ENCODE results near the gene DYNLT4.
"Not testable (repeated sequence)": the region's sequence is repeated elsewhere in the genome, so short reads cannot be mapped to it uniquely, and the experiment has no call there.

Gene DYNLT4

DNA sequence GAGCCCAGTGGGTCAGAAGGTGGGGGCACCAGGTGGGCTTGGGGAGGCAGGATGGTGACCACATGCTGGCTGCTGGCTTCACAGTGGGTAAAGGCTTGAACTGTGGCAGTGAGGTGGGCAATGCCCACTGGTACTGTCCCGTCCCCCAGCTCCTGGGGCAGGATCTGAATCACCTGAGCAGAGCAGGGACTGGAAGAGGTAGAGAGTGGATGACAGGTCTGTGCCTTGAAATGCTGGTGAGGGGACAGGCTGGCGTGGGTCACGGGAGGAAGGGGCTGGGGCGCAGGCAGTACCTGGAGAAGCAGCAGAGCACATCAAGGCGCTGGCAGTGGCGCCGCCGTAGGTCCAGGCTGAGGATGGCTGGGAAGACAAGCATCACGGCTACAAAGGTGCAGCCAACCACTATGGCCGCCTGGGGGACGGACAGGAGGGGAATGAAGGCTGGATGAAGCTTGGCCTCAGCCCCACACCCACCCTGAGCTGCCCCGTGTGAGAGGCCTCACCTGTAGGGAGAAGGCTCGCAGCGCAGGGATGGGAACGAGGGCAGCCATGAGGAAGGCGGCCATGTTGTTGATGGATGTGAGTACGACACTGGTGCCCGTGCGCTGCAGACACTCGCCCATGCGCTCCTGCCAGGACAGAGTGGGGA, 21.0 kb upstream of the DYNLT4 start:
- H3K4me1 ChIP-seq (ENCODE audit: insufficient read depth, low read length) = peaks cover 11% of the 10 kb centered on the region; the same call in 1 of the 2 replicates
- H3K9me3 ChIP-seq (ENCODE audit: insufficient read depth, low read depth, low read length) = no peaks in the 10 kb centered on the region
- H3K9ac ChIP-seq (ENCODE audit: low read depth, low read length) = no peak overlapping the region
- no peaks in the 10 kb centered on the region for H3K27me3 ChIP-seq (ENCODE audit: insufficient read depth, low read length)
- no peak overlapping the region for H3K4me3 ChIP-seq (ENCODE audit: low read length)
- no peaks in the 10 kb centered on the region for H3K36me3 ChIP-seq (ENCODE audit: insufficient read depth, low read length)
- no peak overlapping the region for H3K27ac ChIP-seq (ENCODE audit: low read depth, low read length)
- 93% methylated on average over 21 of the region's 21 CpGs for WGBS

- 93% methylated on average over 28 of the region's 28 CpGs for WGBS
- H3K4me3 ChIP-seq (ENCODE audit: low read length) = no peak overlapping the region
- H3K27ac ChIP-seq (ENCODE audit: low read depth, low read length) = no peak overlapping the region
- no peak overlapping the region for H3K9ac ChIP-seq (ENCODE audit: low read depth, low read length)
- H3K27me3 ChIP-seq (ENCODE audit: insufficient read depth, low read length) = no peaks in the 10 kb centered on the region
- no peaks in the 10 kb centered on the region for H3K36me3 ChIP-seq (ENCODE audit: insufficient read depth, low read length)
- no peaks in the 10 kb centered on the region for H3K9me3 ChIP-seq (ENCODE audit: insufficient read depth, low read depth, low read length)
- H3K4me1 ChIP-seq (ENCODE audit: insufficient read depth, low read length) = peaks cover 11% of the 10 kb centered on the region; the same call in 1 of the 2 replicates
These were observed 20.2 kb upstream of the DYNLT4 start for GRCh38 chr1:44827197-44828002.

- Histone ChIP-seq H3K4me1 (ENCODE audit: insufficient read depth, low read length) (peaks cover 5% of the 10 kb centered on the region; the same call in 1 of the 2 replicates), H3K9ac (ENCODE audit: low read depth, low read length) (no peak overlapping the region)
- WGBS = 83% methylated on average over 24 of the region's 24 CpGs
These were observed 19.4 kb upstream of the DYNLT4 start for GRCh38 chr1:44826375-44827196.

GRCh38 chr1:44824392-44824791, 17.2 kb upstream of the DYNLT4 start:
- not testable (repeated sequence) for H3K4me1 ChIP-seq (ENCODE audit: insufficient read depth, low read length); H3K36me3 ChIP-seq (ENCODE audit: insufficient read depth, low read length)
- WGBS = 92% methylated on average over 6 of the region's 6 CpGs

More at GRCh38 chr1:44826375-44827196, 19.4 kb upstream of the DYNLT4 start:
- no peak overlapping the region for H3K4me3 ChIP-seq (ENCODE audit: low read length)
- no peaks in the 10 kb centered on the region for H3K9me3 ChIP-seq (ENCODE audit: insufficient read depth, low read depth, low read length)
- H3K27me3 ChIP-seq (ENCODE audit: insufficient read depth, low read length) = no peaks in the 10 kb centered on the region
- no peak overlapping the region for H3K27ac ChIP-seq (ENCODE audit: low read depth, low read length)
- H3K36me3 ChIP-seq (ENCODE audit: insufficient read depth, low read length) = no peaks in the 10 kb centered on the region

GRCh38 chr1:44822981-44823451, 15.9 kb upstream of the DYNLT4 start:
- no peaks in the 10 kb centered on the region for H3K27me3 ChIP-seq (ENCODE audit: insufficient read depth, low read length)
- H3K4me3 ChIP-seq (ENCODE audit: low read length) = no peak overlapping the region
- H3K9ac ChIP-seq (ENCODE audit: low read depth, low read length) = no peak overlapping the region
- no peak overlapping the region for H3K27ac ChIP-seq (ENCODE audit: low read depth, low read length)
- 93% methylated on average over 15 of the region's 15 CpGs for WGBS
- H3K4me1 ChIP-seq (ENCODE audit: insufficient read depth, low read length) = 0 out of 2 replicates have a peak, but pooled peaks cover 4% of the 10 kb centered on the region
- H3K9me3 ChIP-seq (ENCODE audit: insufficient read depth, low read depth, low read length) = no peaks in the 10 kb centered on the region
- no peaks in the 10 kb centered on the region for H3K36me3 ChIP-seq (ENCODE audit: insufficient read depth, low read length)

More at GRCh38 chr1:44824392-44824791, 17.2 kb upstream of the DYNLT4 start:
- H3K9me3 ChIP-seq (ENCODE audit: insufficient read depth, low read depth, low read length); H3K4me3 ChIP-seq (ENCODE audit: low read length); H3K27ac ChIP-seq (ENCODE audit: low read depth, low read length); H3K27me3 ChIP-seq (ENCODE audit: insufficient read depth, low read length); H3K9ac ChIP-seq (ENCODE audit: low read depth, low read length): not testable (repeated sequence)

DNA sequence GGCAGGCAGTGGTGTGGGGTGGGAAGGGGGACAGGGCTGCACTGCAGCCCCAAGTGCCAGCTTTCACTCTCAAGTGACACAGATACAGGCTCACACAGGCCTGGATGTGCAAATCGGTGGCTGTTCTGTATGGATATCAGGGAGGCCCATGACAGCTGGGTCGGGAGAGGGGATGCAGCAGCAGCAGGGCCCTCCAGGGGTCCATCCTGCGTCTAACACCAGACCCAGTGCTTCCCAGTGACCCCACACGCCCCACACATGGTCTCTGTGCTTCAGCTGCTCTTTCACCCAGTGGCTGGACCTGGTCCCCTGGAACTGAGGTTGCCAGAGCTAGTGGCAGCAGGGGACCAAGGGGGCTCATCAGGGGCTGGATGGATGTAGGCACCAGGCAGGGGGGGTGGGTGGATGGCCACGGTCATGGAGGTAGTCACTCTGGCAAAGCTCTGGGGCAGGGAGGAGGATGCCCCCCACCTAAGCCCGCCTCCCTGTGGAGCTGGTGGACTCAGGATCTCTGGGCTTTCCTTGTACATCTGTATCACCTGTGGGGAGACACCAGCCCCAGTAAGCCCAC, 15.1 kb upstream of the DYNLT4 start:
- Histone ChIP-seq H3K9ac (ENCODE audit: low read depth, low read length) (no peak overlapping the region), H3K4me3 (ENCODE audit: low read length) (no peak overlapping the region), H3K4me1 (ENCODE audit: insufficient read depth, low read length) (0 out of 2 replicates have a peak, but pooled peaks cover 4% of the 10 kb centered on the region), H3K27ac (ENCODE audit: low read depth, low read length) (no peak overlapping the region), H3K36me3 (ENCODE audit: insufficient read depth, low read length) (no peaks in the 10 kb centered on the region), H3K9me3 (ENCODE audit: insufficient read depth, low read depth, low read length) (no peaks in the 10 kb centered on the region), H3K27me3 (ENCODE audit: insufficient read depth, low read length) (no peaks in the 10 kb centered on the region)
- 91% methylated on average over 6 of the region's 6 CpGs for WGBS

- H3K27ac ChIP-seq (ENCODE audit: low read depth, low read length) = no peak overlapping the region
- no peak overlapping the region for H3K9ac ChIP-seq (ENCODE audit: low read depth, low read length)
These were observed 14.1 kb upstream of the DYNLT4 start for GRCh38 chr1:44821240-44821715.

GRCh38 chr1:44820328-44821239, 13.4 kb upstream of the DYNLT4 start:
- Histone ChIP-seq H3K9me3 (ENCODE audit: insufficient read depth, low read depth, low read length) (no peaks in the 10 kb centered on the region), H3K27ac (ENCODE audit: low read depth, low read length) (peak overlapping the region; percentile 93), H3K4me1 (ENCODE audit: insufficient read depth, low read length) (0 out of 2 replicates have a peak, but pooled peaks cover 4% of the 10 kb centered on the region), H3K27me3 (ENCODE audit: insufficient read depth, low read length) (no peaks in the 10 kb centered on the region), H3K4me3 (ENCODE audit: low read length) (peak overlapping the region; percentile 54), H3K36me3 (ENCODE audit: insufficient read depth, low read length) (no peaks in the 10 kb centered on the region), H3K9ac (ENCODE audit: low read depth, low read length) (peak overlapping the region; percentile 91)
- WGBS = 48% methylated on average over 25 of the region's 25 CpGs

More at GRCh38 chr1:44821240-44821715, 14.1 kb upstream of the DYNLT4 start:
- Histone ChIP-seq H3K27me3 (ENCODE audit: insufficient read depth, low read length) (no peaks in the 10 kb centered on the region), H3K4me3 (ENCODE audit: low read length) (no peak overlapping the region), H3K36me3 (ENCODE audit: insufficient read depth, low read length) (no peaks in the 10 kb centered on the region), H3K9me3 (ENCODE audit: insufficient read depth, low read depth, low read length) (no peaks in the 10 kb centered on the region), H3K4me1 (ENCODE audit: insufficient read depth, low read length) (0 out of 2 replicates have a peak, but pooled peaks cover 4% of the 10 kb centered on the region)
- WGBS = 93% methylated on average over 9 of the region's 9 CpGs

DNA sequence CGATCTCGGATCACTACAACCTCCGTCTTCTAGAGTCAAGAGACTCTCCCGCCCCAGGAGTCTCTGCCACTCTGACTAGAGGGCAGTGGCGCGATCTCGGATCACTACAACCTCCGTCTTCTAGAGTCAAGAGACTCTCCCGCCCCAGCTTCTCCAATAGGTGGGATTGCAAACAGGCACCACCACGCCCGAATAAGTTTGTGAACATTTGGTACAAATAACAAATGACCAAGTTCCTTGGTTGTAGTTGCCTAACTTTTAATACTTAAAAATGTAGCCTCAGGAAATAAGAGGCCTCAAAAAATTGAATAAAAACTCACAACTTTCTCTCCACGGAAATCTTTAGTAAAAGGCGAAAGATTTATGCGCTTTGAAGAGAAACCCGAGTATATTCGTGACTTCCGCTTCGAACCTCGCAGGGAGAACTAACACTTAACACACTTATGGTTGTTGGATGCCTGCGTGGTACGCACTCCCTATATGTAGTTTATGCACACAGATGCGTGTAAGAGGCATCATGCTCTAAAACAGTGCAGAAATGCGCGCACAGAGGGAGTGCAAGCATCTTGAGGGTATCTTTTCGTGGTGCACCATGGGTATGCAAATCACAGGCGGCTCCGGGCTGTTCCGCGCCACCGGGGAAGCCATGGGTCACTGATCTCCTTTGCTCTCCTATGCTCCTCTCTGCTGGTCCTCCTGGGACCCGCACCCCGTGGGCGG, 12.6 kb upstream of the DYNLT4 start:
- WGBS = 1% methylated on average over 33 of the region's 33 CpGs
- Histone ChIP-seq H3K9me3 (ENCODE audit: insufficient read depth, low read depth, low read length) (no peaks in the 10 kb centered on the region), H3K9ac (ENCODE audit: low read depth, low read length) (peak overlapping the region; percentile 91), H3K36me3 (ENCODE audit: insufficient read depth, low read length) (no peaks in the 10 kb centered on the region), H3K27ac (ENCODE audit: low read depth, low read length) (peak overlapping the region; percentile 93), H3K4me3 (ENCODE audit: low read length) (peak overlapping the region; percentile 54), H3K4me1 (ENCODE audit: insufficient read depth, low read length) (0 out of 2 replicates have a peak, but pooled peaks cover 4% of the 10 kb centered on the region), H3K27me3 (ENCODE audit: insufficient read depth, low read length) (no peaks in the 10 kb centered on the region)

Data from HUES64 (cell line).